Gastrocnemius medialis (tissue), 4 donors: ENCODE measurements around the gene C18orf32.

Experiments used
- CTCF ChIP-seq, 5 experiments: fragments of 450-650 bp in 3 of 5; fragments of 200-600 bp in 2 of 5; sonication (generic) in 2 of 5; IDR thresholded peaks in 4 of 5; conservative IDR thresholded peaks in 1 of 5; 1 replicate in 4 of 5; 2 replicates in 1 of 5; pipeline ENCODE4 v1.5.1; 2016 to 2019; ENCODE audit warnings: antibody characterized with exemption in 5 of 5, mild to moderate bottlenecking in 3 of 5, moderate library complexity in 3 of 5
- POLR2A ChIP-seq, 2 donors: fragments of 450-650 bp; IDR thresholded peaks; one replicate each; pipeline ENCODE4 v1.6.1; 2017; ENCODE audit warnings: antibody characterized with exemption in 2 of 2, mild to moderate bottlenecking in 2 of 2, moderate library complexity in 2 of 2

DNA sequence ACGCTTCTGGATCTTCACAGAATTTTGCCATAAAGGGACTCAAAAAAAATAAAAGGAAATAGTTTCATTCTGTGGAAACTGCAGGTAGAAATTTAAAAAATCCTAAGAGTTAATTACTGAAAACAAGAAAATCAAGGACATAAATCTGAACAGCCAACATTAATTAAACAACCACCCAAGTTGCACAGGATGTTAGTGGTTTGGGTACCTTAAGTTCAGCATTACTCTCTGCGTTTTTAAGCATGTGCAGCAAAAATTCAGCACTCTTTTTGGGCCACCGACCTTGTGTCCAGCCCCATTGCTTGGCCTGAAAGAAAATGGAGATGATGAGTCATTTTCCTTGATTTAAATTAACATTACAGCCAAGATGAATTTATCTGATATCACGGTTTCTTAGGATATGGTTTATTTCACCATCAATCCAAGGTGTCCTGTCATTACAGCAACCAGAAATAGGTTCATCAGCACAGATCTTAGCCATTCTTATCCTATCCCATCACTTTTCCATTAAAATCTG lies 3.3 kb upstream of the C18orf32 start:
- no peak for TF ChIP-seq CTCF (IDR thresholded peaks at IDR 0.05 in 4 of 5, conservative IDR thresholded peaks at IDR 0.05 in 1 of 5)
- TF ChIP-seq POLR2A (IDR thresholded peaks at IDR 0.05): no peak
